ENCODE results near the gene HIF1A. TPM values are rescaled to one million over a fixed set of nuclear protein-coding genes. Genes with fewer than 3 reads are reported as not detected.

The HIF1A gene
- total RNA-seq, 1 donor from 2014 or later = 87.0 TPM

GRCh38 chr14:61724133-61724532 lies 28.8 kb downstream of the HIF1A start:
- intact Hi-C loops (cut with DNase I) = no loop called here
- no peak overlapping the region for H3K4me3 ChIP-seq
- DNase-seq (ENCODE audit: low spot score in 2 of 2) = no peak
- TF ChIP-seq CTCF (IDR thresholded peaks at IDR 0.05) = no peak
- H3K9me3 ChIP-seq = no peaks in the 10 kb centered on the region
- H3K36me3 ChIP-seq = peaks cover 34 to 41% of the 10 kb centered on the region in 2 donors
- H3K27ac ChIP-seq = no peak overlapping the region
- no peaks in the 10 kb centered on the region for H3K4me1 ChIP-seq
- no peaks in the 10 kb centered on the region for H3K27me3 ChIP-seq

- no peak for TF ChIP-seq CTCF (IDR thresholded peaks at IDR 0.05)
- Histone ChIP-seq H3K9me3 (no peaks in the 10 kb centered on the region), H3K27me3 (no peaks in the 10 kb centered on the region), H3K4me3 (no peak overlapping the region), H3K27ac (no peak overlapping the region), H3K4me1 (no peaks in the 10 kb centered on the region), H3K36me3 (peaks cover 35 to 47% of the 10 kb centered on the region in 2 donors)
- intact Hi-C loops (cut with DNase I) = no loop called here
- no peak for DNase-seq (ENCODE audit: low spot score in 2 of 2)
These were observed 31.7 kb downstream of the HIF1A start for GRCh38 chr14:61726778-61727658.

- H3K4me3 ChIP-seq = no peak overlapping the region
- H3K27me3 ChIP-seq = no peaks in the 10 kb centered on the region
- no peak overlapping the region for H3K27ac ChIP-seq
- H3K36me3 ChIP-seq = peaks cover 45 to 49% of the 10 kb centered on the region in 2 donors
- intact Hi-C loops (cut with DNase I) = loop anchor here (2.0 kb wide), 1 partner anchor 270 kb away; no protein-coding TSS in a partner anchor
- no peaks in the 10 kb centered on the region for H3K9me3 ChIP-seq
- no peaks in the 10 kb centered on the region for H3K4me1 ChIP-seq
- TF ChIP-seq CTCF (IDR thresholded peaks at IDR 0.05) = peak; percentile 11 to 46 (median 11)
- no peak for DNase-seq (ENCODE audit: low spot score in 2 of 2)
These were observed 35.6 kb downstream of the HIF1A start for GRCh38 chr14:61730756-61731373.

GRCh38 chr14:61733972-61734371 lies 38.7 kb downstream of the HIF1A start:
- intact Hi-C loops (cut with DNase I) = no loop called here
- H3K36me3 ChIP-seq = peaks cover 43 to 61% of the 10 kb centered on the region in 2 donors

GRCh38 chr14:61736751-61737150 lies 41.4 kb downstream of the HIF1A start:
- H3K4me1 ChIP-seq = peaks cover 0 to 4% of the 10 kb centered on the region in 2 donors
- intact Hi-C loops (cut with DNase I) = no loop called here
- H3K27ac ChIP-seq = no peak overlapping the region
- no peak for TF ChIP-seq CTCF (IDR thresholded peaks at IDR 0.05)
- H3K9me3 ChIP-seq = no peaks in the 10 kb centered on the region
- H3K27me3 ChIP-seq = no peaks in the 10 kb centered on the region
- no peak for DNase-seq (ENCODE audit: low spot score in 2 of 2)
- H3K36me3 ChIP-seq = peaks cover 51 to 70% of the 10 kb centered on the region in 2 donors
- H3K4me3 ChIP-seq = no peak overlapping the region

More at GRCh38 chr14:61733972-61734371, 38.7 kb downstream of the HIF1A start:
- no peak for TF ChIP-seq CTCF (IDR thresholded peaks at IDR 0.05)
- Histone ChIP-seq H3K4me1 (no peaks in the 10 kb centered on the region), H3K27me3 (no peaks in the 10 kb centered on the region), H3K27ac (no peak overlapping the region), H3K4me3 (no peak overlapping the region), H3K9me3 (no peaks in the 10 kb centered on the region)
- no peak for DNase-seq (ENCODE audit: low spot score in 2 of 2)

Data from ascending aorta (tissue), 2 donors.